Ovary (tissue), 3 donors: ENCODE results near the gene MLLT11.

Experiments used
- CTCF ChIP-seq, 3 donors: fragments of 450-650 bp in 2 of 3; fragments of 200-600 bp in 1 of 3; IDR thresholded peaks; one replicate each; pipeline versions ENCODE4 v1.5.1 to v1.8.0; 2016 to 2022; ENCODE audit warnings: antibody characterized with exemption in 3 of 3, mild to moderate bottlenecking in 1 of 3
- EP300 ChIP-seq: sonication (generic); formaldehyde crosslinking; IDR thresholded peaks from one replicate; pipeline ENCODE4 v1.6.1; 2017; ENCODE audit warnings: antibody characterized with exemption
- POLR2A ChIP-seq: fragments of 450-650 bp; IDR thresholded peaks from one replicate; pipeline ENCODE4 v1.6.1; 2017; ENCODE audit warnings: antibody characterized with exemption, mild to moderate bottlenecking, moderate library complexity
- donor health status: DM: no; HTN: no; CAD: no.

DNA sequence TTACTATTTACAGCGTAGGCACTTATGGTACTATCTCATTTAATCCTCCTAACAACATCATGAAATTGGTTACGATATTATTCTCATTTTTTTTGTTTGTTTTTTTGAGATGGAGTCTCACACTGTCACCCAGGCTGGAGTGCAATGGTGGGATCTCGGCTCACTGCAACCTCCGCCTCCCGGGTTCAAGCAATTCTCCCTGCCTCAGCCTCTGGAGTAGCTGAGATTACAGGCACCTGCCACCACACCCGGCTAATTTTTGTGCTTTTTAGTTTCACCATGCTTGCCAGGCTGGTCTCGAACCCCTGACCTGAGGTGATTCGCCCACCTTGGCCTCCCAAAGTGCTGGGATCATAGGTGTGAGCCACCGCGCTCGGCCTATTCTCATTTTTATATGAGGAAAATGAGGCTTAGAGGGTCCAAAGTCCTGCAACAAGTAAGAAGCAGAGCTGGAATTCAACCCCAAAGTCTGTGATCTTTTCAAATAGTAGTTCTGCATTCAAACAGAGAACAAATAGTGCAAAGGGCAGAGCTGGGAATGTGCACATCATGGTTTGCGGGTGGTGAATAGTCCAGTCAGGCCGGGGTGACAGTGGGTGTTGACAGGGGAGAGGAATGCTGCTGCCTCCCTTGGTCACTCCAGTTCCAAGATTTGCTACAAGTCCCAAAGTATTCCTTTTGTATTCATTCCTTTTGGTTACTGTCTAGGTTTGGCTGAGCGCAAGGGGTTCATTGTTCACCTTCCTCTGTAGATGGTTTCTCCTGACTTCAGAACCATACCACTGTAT is 47.3 kb upstream of the MLLT11 start:
- TF ChIP-seq CTCF (IDR thresholded peaks at IDR 0.05), result no peak
- TF ChIP-seq POLR2A, result no peak
- no peak for TF ChIP-seq EP300
